Measurements from ENCODE around the gene AP5Z1. TPM values are rescaled to one million over a fixed set of nuclear protein-coding genes. Genes with fewer than 3 reads are reported as not detected.

Gene AP5Z1
- 48.9 TPM for total RNA-seq
- long read RNA-seq, transcript AP5Z1-201 (17 exons, 2,889 nt) = major isoform, 51 of 104 reads
- long read RNA-seq, transcript AP5Z1-209 (16 exons, 2,667 nt) = minor isoform, 5 of 104 reads
- long read RNA-seq, partial matches to known transcripts = 18 of 104 reads
- long read RNA-seq, other reads (novel, unspliced or antisense) = 28 of 104 reads

GRCh38 chr7:4775250-4775847 is at the start of gene AP5Z1:
TSS of gene AP5Z1 (plus strand) at chr7:4775623. CDS start at chr7:4775716, 93 bp downstream.
- TF ChIP-seq CTCF (IDR thresholded peaks at IDR 0.05) = no peak
- Histone ChIP-seq H3K27ac (peak within 1 kb of the TSS; percentile 96), H3K36me3 (no peaks in the 10 kb centered on the region), H3K9me3 (no peaks in the 10 kb centered on the region), H3K4me1 (peaks cover 26% of the 10 kb centered on the region), H3K27me3 (no peaks in the 10 kb centered on the region), H3K4me3 (peak within 1 kb of the TSS; percentile 99)
- peak; percentile 98 for ATAC-seq
- intact Hi-C loops (cut with DNase I) = no loop called here
- DNase-seq = peak; percentile 99

GRCh38 chr7:4725850-4726450 is 49.5 kb upstream of the AP5Z1 start:
- TF ChIP-seq CTCF (IDR thresholded peaks at IDR 0.05) = no peak
- Histone ChIP-seq H3K4me3 (peak overlapping the region; percentile 60), H3K36me3 (peaks cover 17% of the 10 kb centered on the region), H3K27me3 (no peaks in the 10 kb centered on the region), H3K4me1 (peaks cover 43% of the 10 kb centered on the region), H3K9me3 (no peaks in the 10 kb centered on the region), H3K27ac (peak overlapping the region; percentile 95)
- intact Hi-C loops (cut with DNase I) = no loop called here
- no peak for ATAC-seq
- DNase-seq = no peak

- no peak for DNase-seq
- TF ChIP-seq CTCF (IDR thresholded peaks at IDR 0.05) = no peak
- intact Hi-C loops (cut with DNase I) = no loop called here
- peaks cover 43% of the 10 kb centered on the region for H3K4me1 ChIP-seq
- H3K4me3 ChIP-seq = no peak overlapping the region
- H3K9me3 ChIP-seq = no peaks in the 10 kb centered on the region
- H3K36me3 ChIP-seq = peaks cover 17% of the 10 kb centered on the region
- peak overlapping the region; percentile 95 for H3K27ac ChIP-seq
- peak; percentile 44 for ATAC-seq
- no peaks in the 10 kb centered on the region for H3K27me3 ChIP-seq
Observed at GRCh38 chr7:4726566-4726965, 48.9 kb upstream of the AP5Z1 start.

- H3K4me3 ChIP-seq = no peak overlapping the region
- no peak overlapping the region for H3K27ac ChIP-seq
- H3K27me3 ChIP-seq = no peaks in the 10 kb centered on the region
- no peaks in the 10 kb centered on the region for H3K9me3 ChIP-seq
- H3K4me1 ChIP-seq = peaks cover 40% of the 10 kb centered on the region
- H3K36me3 ChIP-seq = peaks cover 15% of the 10 kb centered on the region
- DNase-seq (no peak), ATAC-seq (no peak)
- TF ChIP-seq CTCF (IDR thresholded peaks at IDR 0.05) = no peak
- intact Hi-C loops (cut with DNase I) = no loop called here
Observed at GRCh38 chr7:4727914-4728705, 47.3 kb upstream of the AP5Z1 start.

- peaks cover 7% of the 10 kb centered on the region for H3K36me3 ChIP-seq
- no peak overlapping the region for H3K27ac ChIP-seq
- no peak for ATAC-seq
- intact Hi-C loops (cut with DNase I) = no loop called here
- TF ChIP-seq CTCF (IDR thresholded peaks at IDR 0.05) = no peak
- no peak for DNase-seq
- no peak overlapping the region for H3K4me3 ChIP-seq
- no peaks in the 10 kb centered on the region for H3K9me3 ChIP-seq
- H3K4me1 ChIP-seq = peaks cover 28% of the 10 kb centered on the region
- H3K27me3 ChIP-seq = no peaks in the 10 kb centered on the region
Observed at GRCh38 chr7:4729266-4729665, 46.2 kb upstream of the AP5Z1 start.

Measured in upper lobe of right lung (tissue), 1 donor.